ENCODE measurements around the gene MXD4.
"Not testable (repeated sequence)": the region's sequence is repeated elsewhere in the genome, so short reads cannot be mapped to it uniquely, and the experiment has no call there.

MXD4 gene

DNA sequence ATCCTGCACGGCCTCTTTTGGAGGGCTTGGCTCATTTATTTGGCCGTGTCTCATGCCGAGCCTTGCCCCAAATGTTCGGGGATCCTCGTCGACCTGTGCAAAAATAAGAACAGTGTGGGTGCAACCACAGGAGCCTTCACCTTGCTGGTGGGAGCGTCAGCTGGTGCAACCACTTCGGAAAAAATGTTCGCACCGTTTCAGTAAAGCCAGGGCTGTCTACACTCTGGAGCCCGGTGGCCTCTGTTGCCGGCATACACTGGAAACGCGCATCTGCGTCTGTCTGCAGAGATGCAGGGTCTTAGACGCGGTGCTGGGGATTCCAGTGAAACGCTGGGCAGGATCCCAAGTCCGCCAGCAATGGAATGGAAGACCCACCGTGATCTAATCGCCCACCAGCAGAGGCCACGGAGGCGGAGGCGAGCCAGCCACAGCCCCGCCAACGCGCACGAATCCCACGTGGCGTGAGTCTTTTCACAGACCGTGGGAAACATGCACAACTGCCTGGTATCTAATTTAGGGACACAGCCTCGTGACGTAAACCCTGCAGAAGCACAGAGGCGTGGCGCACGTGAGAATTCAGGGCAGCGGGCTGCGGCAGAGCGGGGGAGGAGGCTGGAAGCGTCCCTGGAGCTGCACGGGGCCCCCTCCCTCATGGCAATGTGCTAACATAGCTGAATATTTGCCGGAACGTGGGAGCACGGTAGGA lies 13.8 kb upstream of the MXD4 start:
- no peak for DNase-seq (ENCODE audit: low read depth in 2 of 2, low spot score in 1 of 2)

DNA sequence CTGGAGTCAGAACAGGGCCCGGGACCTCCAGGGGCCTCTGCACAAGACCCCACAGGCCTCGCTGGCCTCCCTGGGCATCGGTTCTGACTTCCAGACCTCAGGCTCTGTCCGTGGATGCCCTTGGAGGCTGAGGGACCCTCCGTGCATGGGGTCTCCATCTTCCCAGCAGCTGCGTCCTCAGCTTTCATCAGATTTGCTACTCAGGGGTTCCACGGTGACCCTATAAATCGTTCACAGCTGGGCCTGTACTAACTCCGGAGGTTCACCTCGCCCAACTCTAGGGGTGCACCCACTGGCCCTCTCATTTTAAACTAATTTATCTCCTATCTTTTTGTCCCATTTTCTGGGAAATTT lies 13.1 kb upstream of the MXD4 start:
- not testable (repeated sequence) for DNase-seq (ENCODE audit: low read depth in 2 of 2, low spot score in 1 of 2)

DNA sequence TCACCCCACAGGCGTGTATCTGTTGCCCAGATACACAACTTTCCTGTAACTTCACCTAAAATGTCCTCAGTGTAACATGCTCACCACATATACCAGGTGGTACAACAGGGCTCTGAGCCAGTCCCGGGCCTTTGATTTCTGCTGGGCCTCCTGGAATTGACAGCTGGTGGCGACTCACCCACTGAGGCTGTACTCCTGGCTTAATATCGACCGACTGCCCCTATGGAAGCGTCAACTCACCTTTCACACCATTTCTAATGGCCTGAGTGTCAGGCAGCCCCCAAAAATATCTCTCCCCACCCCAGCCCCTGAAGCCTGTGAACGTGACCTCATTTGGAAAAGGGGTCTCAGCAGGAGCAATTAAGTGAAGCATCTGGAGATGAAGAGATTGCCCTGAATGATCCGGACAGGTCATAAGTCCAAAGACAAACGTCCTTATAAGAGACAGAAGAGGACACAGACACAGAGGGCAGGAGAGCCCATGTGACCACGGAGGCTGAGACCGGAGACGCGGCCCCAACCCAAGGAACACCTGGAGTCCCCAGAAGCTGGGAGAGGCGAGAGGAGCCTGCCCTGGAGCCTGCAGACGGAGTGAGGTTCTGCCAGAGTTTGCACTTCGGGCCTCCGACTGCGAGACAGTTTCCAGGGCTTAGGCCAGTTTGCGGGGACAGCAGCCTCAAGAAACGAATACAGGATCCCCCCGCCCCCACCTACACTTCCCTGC lies 12.6 kb upstream of the MXD4 start:
- no peak for DNase-seq (ENCODE audit: low read depth in 2 of 2, low spot score in 1 of 2)

DNA sequence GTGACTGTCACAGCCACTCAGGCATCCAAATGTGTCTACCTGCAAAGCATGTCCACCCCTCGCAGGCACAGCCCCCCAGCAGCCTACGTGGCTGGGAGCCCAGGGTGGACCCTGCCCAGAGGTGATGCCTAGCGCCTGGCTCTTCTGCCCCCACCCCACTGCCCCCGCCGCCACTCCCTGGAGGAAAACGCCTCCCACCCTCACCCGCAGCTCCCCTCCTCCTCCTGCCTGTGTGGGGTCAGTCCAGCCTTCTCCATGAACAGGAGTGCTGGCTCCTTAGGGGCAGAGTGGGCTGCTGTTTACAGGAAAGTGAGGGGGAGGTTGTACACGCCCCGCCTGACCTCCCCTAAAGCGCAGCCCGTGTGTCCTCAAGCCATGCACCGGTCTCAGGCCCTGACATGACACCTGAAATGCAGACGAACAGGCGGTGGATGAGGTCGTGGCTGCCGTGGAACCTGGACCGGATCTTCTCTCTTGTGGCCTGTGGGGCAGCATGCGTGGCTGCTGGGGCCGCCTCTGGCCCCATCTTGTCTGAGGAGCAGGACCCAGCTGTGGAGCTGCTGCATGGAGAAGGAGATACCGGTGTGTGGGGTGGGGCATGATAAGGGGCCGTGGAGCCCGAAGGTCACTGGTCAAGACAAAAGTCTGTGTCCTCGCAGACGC lies 11.9 kb upstream of the MXD4 start:
- DNase-seq (ENCODE audit: low read depth in 2 of 2, low spot score in 1 of 2), result no peak

DNA sequence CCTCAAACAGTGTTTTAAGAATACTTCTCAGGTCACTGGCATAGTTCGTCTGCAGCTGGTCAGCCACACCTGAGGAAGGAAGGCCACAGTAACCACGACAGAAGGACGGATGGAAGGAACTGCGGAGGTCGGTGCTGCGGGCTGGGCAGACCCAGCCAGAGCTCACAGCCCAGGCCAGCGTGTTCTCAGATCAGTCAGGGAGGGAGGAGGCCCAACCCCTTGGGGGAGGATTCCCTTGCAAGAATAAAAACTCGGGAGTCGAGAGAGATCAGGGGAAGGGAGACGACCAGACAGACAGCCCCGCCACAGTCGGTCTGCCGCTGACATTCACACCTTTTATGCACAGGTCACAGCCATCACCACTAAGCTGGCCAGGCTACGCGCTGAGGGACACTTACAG lies 11.3 kb upstream of the MXD4 start:
- DNase-seq (ENCODE audit: low read depth in 2 of 2, low spot score in 1 of 2), result no peak

DNA sequence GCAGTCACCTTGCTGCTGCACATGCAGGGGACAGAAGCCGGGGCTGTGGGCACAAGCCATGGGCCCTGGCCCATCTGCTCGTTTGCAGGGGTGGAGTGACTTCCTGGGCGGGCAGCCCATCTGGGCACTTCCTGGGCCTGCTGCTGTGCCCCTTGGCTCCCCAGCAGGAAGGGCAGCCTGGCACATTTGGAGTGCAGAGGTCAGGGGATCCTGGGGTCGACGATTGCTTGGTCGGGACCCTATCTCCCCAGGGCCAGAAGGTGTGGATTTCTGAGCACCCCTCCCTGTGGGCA lies 10.9 kb upstream of the MXD4 start:
- DNase-seq (ENCODE audit: low read depth in 2 of 2, low spot score in 1 of 2), result no peak

DNA sequence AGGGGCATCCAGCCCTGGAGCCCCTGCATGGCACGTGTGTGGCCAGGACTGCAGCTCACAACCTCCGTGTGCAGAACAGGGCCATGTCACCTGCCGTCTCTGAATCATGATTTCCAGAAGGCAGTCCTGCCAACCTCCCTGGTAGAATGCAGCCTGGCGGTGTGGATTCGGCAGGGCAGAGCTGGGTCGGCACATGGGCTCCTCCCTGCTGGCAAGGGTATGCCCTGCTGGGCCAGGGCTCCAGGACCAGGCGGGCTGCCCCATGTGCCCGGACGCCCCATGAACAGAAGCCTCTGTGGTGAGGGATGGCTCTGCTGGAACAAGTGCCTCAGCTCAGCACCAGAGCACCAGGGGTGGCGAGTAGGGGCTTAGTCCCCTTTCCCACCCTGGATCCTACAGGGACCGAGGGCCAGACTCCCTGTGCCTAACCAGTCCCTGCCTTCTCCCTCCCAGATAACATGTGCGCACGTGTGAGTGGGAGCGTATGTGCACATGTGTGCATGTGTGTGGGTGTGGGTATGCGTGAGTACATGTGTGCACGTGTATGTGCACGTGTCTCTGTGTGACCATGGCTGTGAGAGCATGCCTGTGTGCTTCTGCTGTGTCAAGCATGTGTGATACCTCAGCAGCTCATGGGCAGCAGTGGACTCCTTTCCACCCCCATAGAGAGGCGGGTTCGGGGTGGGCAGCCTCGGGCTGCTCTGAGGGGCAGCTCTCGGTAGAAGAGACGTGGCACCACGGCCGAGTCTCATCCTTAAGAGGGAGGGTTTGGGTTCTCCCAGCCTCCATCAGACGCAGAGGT lies 10.3 kb upstream of the MXD4 start:
- DNase-seq (ENCODE audit: low read depth in 2 of 2, low spot score in 1 of 2), result no peak

DNA sequence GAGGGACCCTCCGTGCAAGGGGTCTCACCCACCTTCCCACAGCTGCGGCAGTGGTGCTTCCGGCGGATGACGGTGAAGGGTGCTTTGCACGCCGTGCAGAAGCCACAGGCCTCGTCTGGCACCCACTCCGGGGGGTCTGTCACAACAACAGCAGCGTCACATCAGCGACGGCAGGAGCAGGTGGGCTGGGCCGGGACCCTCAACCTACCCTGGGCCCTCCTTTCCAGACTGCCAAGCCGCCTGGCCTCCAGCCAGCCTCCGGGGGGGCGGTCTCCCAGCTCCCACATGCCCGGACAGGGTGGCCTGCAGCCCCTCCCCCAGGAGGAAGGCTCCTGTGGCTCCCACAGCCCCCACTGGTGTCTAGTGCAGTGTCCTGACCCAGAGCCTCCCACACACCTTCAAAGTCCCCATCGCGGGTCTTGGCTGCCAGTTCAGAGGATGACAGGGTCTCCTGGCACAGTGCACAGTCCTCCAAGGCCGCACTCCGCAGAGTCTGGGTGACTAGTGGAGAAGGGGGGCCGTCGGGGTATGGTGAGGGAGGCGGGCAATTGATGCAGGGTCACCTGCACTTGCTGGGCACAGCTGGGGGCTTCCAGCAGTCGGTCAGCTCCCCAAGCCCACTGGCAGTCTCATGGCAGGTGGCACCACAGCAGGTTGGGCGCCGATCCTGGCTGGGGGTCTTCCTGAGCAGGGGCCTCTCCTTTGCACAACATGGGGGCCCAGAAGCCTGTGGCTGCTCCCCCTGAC lies 9.5 kb upstream of the MXD4 start:
- no peak for DNase-seq (ENCODE audit: low read depth in 2 of 2, low spot score in 1 of 2)

DNA sequence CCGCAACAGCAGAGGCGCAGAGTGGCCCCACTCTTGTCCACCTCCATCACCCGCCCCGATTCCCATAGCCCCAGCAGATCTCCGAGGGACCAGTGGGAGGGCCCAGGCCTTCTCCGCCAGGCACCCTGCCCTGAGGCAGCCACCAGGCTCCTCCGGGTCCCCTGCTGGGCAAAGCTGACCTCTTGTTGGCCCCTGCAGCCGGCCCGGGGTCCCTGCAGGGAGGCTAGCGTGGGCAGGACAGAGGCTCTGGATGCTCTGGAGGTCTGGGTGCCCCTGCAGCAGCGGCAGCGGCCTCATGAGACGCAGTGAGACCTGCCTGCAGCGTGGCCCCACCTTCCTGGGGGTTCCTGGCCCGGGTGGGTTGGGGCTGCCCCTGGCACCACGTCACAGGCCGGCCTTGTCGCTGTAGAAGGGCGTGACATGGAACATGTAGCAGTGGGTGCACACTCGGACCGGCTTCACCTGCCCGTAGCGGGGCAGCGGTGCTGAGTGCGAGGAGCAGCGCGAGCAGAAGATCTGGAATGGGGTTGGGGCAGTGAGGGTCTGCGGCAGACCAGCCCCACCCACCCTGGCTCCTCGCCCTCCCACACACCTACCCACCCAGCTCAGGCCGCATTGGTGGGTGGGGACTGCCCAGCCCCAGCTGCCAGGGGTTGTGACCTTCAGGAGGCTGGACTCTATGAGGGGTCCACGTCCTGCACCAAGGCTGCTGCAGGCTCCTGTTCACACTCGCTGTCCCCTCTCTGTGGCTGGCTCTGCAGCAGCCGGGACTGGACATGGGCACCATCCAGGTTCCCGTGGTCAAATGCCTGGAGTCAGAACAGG lies 8.6 kb upstream of the MXD4 start:
- DNase-seq (ENCODE audit: low read depth in 2 of 2, low spot score in 1 of 2), result no peak

DNA sequence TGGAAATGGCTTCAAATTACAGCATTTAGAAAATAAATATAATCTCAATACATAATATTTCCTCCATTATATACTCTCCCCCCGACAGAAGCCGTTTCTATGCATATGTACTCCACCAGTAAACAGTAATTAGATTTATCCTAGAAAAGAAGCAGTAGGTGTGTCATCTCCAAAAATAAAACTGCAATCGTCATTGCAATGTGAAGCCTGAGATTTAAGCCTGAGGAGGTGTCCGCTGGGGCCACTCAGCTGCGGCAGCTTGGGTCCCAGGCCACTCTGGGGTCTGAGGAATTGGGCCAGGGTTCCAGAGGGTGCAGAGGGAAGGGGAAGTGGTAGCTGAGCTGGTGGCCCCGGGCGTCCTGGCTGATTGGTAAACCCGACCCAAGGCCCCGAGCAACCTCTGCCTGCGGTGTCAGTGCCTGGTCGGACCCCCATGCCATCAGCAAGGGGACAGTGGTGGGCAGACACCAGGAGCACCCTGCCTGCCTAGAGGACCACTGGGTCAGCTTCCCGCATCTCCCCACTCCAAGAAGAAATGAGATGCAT lies 7.8 kb upstream of the MXD4 start:
- DNase-seq (ENCODE audit: low read depth in 2 of 2, low spot score in 1 of 2), result no peak

DNA sequence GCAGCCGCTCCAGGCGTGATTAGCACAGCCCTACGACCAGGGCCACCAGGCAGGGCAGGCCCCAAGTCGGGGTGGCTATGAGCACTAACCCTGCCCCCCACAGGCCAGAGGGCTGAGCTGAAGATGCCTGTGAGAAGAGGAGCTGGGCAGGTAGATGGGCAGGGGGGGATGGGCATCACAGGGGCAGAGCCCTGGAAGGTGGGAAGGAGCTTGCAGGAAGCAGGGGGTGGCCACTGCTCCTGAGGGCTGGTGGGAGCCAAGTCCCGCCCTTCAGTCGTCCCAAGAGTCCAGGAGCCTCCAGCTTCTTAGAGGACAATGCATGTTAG lies 7.3 kb upstream of the MXD4 start:
- DNase-seq (ENCODE audit: low read depth in 2 of 2, low spot score in 1 of 2), result no peak

DNA sequence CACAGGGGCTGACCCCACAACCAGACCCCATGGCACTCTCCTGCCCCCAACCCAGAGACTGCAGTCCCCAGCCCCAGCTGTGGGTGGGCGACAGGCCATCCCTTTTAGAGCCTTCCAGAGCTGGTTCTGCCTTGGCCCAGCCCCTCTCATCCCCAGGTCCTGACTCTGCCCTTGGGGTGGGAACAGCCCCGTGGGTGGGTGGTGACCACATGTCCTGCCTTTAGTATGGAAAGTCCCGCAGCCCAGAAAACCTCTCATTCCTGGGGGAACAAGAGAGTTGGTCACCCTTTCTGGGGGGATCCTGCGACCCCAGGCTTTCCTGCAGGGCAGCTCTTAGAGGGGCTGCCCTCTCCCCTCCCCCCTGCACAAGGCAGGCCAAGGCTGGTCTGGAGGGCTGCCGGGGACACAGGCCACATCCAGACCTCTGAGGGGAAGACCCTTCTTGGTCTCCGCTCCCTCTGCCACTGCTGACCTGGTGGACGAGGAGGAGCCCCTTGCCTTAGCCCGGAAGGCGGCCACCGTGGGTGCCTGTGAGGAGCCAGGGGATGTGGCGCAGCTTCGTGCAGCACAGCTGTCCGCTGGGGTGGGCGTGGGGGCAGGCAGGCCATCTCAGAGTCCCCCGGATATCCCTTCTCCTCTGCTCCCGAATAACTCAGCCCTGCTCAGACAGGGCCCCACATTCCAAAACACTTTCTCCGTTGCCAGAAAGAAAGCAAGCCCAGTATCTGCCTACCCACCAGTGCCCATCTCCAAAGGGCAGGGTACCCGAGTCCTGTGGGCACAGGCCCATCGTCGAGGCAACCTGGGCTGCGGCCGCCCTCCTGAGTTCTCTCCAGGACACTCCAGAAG lies 6.7 kb upstream of the MXD4 start:
- DNase-seq (ENCODE audit: low read depth in 2 of 2, low spot score in 1 of 2), result no peak

DNA sequence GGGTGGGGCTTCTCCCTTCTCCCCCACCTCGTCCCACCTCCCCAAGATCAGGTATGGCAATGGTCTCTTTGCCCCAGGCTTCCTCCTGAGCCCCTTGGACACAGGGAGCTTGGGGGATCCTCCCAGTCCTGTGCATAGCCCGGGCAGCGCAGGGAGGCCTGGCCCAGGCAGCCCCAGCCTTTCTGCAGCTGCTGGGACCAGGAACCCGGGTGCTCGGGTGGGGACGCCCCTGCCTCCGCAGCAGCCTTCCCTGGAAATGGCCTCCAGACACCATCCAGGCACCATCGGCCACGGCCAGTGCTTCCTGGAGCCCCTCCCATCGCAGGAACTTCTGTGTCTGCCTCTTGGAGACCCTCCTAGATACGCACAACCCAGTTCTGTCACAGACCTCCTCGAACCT lies 5.9 kb upstream of the MXD4 start:
- DNase-seq (ENCODE audit: low read depth in 2 of 2, low spot score in 1 of 2), result no peak

DNA sequence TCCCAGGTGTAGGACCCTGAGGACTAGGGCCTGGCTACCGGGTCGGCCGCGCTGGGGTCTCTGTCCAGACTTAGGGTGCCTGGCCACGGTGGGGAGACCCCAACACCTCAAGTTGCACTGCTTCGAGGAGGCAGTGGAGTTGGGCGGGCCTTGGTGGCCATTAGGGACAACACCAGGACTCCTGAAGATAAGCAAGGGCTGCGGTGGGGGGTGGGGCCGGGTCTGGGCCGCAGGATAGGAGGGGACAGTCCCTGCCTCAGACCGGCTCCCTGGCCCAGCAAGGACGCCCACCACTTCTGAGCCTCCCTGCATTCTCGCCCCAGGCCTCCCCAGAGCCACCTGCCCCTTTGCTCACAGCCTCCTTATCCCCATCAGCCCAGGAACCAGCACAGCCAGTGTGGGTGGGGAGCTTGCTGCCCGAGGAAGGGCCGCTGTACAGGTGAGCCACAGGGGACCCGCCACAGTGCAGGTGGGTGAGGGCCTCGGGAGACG lies 5.5 kb upstream of the MXD4 start:
- DNase-seq (ENCODE audit: low read depth in 2 of 2, low spot score in 1 of 2), result no peak

DNA sequence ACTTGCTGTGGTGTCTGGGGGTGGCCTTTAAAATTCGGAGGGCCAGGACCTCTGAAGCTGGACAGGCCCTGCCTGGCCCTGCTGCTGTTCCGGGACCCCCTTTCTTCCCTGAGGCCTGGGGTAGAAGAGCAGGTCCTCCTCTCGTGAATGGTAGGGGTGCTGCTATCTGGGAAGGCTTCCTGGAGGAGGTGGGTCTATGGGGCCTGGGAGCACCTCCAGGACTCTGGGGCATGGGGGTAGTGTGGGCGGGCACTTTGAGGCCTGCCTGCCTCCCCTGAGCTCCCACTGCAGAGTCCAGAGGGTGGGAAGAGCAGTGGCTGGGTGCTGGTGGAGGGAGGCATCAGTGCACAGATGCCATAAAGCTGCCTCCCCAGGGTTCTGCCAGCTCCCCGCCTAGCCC lies 4.9 kb upstream of the MXD4 start:
- DNase-seq (ENCODE audit: low read depth in 2 of 2, low spot score in 1 of 2), result no peak

DNA sequence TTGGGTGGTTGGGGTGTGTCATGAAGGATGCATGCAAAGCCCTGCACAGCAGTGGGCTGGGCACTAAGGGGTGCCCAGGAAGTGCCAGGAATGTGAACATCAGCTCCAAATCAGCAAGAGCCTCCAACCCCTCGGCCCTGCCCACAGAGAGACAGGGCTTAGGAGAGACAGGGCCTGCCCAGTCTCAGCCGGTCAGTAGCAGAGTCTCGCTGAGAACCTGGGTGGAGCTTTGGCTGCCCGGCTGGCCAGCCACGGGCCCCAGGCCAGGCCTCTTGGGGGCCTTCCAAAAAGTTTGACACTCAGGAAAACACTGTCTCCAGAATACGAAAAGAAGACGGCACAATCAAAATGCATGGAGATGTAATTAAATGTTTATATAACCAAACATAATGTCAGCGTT lies 4.3 kb upstream of the MXD4 start:
- no peak for DNase-seq (ENCODE audit: low read depth in 2 of 2, low spot score in 1 of 2)

DNA sequence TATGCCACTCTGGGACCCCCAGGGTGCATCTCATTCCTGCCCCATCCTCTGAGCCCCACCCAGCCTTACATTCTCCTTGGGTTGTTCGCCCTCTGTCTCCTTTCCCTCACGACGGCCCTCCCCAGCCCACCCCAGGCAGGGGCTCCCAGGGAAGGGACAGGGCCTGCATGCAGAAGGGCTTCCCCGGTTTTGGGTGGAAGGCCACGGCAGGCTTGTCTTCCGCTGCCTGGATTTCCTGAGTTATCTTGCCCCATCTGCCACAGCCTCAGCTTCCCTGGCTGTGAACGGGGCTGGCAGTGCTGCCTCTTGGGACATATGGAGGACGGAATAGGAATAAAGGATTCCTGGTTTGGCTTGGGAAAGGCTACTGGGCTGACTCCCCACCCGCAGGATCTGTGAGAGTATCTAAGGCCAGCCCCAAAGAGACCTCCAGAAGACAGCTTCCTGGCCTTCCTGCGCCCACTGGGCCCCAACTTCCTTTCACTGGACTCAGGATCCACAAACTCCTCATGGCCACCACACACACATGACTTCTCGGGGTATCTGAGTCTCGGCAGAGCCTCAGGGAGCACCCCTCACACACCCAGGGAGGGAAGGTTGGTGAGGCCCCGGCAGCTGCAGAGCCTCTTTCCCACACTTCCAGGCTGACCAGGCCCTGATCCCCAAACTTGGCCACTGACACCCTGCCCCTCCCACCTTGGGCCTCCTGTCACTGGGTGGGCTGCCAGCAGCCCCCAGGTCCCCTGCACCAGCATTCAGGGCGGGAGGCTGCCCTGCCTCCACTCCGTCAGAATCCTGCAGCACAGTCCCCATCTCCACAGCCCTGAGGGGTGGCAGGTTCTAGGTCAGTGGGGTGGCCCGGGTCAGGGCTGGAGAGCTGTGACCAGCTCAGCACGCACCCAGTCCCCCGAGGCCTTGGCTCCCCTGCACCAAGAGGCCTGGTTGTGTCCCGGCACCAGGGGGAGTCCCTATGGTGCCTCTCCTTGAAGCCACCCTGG lies 3.5 kb upstream of the MXD4 start:
- no peak for DNase-seq (ENCODE audit: low read depth in 2 of 2, low spot score in 1 of 2)

DNA sequence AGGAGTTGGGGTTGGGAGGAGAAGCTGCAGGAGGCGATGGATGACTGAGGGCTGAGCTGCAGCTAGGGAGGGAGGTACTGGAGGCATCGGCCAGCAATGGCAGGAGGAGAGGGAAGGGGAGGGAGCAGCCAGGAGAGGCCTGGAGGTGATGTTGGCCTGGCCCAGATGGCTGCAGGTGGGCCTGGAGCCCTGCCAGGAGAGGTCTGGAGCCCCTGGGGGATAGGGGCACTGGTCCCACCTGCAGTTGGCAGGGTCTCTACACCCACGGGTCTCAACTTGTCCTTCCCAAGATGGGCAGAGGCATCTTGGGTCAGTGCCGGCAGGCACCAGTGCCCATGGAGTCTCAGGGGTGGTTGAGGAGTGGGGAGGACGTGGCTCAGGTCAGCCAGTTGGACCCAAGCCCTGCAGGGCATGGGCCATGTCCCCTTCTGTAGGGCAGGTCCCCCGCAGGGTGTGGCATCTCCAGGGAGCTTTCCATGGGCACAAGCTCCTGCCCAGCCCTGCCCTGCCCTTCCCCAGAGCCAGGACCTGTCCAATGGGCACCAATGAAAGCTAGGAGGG lies 2.7 kb upstream of the MXD4 start:
- DNase-seq (ENCODE audit: low read depth in 2 of 2, low spot score in 1 of 2), result no peak

Measured in stimulated activated CD8-positive, alpha-beta memory T cell treated with anti-CD3 and anti-CD28 coated beads, Interleukin-4, amount 100 ng/mL, for 1 hour (primary cell).